ENCODE measurements around the gene PIK3CB.
"Not testable (repeated sequence)": the region's sequence is repeated elsewhere in the genome, so short reads cannot be mapped to it uniquely, and the experiment has no call there.

The PIK3CB gene

DNA sequence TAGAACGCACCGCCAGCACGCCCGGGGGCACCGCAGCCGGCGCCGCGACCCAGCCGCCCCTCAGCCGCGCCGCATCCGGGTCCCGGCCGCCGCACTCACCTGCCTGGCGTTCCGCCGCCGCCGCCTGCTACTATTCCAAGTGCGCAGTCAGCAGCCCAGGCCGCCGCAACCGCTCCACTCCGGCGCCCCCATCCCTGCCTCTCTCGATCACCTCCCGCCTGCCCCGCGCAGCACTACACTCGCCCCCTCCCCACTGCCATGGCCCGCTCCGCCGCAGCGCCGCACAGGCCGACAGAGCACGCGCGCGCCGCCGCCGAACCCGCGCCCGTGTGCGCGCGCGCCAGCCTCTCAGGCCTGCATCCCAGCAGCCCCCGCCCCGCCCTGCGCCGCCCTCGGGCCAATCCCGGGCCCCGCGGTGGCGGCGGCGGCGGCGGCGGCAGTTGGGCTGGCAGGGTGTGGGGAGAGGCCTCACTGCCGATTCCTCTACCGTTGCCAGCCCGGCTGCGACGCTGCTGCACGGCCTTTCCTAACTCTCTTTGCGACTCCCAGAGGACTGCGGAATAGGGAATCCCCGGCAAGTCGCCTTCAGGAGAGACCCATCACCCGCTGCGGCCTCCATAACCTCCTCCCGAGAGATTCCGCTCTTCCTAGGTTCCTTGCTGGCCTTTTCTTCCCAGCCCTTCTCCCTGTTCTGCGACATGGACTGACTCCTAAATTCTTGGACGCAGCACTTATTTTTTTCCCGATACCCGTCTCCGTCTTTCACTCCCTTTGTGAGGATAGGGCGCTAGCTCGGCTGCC is at the start of gene PIK3CB:
Gene PIK3CB, minus strand, starts transcription at position 333 of the 801 bp plus-strand sequence. CDS start 75,585 bp downstream, outside the sequence.
- DNase-seq = peak; percentile 85

DNA sequence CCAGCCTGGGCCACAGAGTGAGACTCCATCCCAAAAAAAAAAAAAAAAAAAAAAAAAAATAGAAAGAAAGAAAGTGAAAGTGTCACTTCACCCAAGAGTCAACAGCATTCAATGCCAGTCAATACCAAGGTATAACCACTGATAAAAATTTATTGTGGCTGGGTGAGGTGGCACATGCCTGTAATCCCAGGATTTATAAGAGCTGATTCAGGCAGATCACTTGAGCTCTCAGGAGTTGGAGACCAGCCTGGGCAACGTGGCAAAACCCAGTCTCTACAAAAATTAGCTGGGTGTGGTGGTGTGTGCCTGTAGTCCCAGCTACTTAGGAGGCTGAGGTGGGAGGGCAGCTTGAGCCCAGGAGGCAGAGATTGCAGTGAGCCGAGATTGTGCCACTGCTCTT is 46.5 kb upstream of the PIK3CB start:
- DNase-seq = no peak

GRCh38 chr3:138879541-138880380 is 45.0 kb upstream of the PIK3CB start:
- DNase-seq = no peak

DNA sequence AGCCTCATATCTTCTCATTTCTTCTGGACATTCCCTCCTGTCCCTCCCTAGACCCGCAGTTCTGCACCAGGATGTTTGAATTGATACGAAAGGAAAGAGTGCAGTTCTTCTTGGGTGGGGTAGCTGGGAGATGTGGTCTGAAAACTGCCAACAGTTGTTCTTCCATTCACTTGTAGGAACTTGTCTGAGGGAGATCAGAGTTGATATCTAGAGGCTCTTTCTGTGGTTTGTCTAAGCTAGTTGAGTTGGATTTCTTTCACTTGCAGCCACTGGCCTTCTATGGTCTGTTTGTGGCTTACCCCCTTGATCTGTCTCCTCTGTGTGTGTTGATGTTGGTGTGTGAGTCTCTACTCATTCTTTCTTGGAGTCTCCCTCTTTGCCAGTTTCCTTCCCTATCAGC is 42.5 kb upstream of the PIK3CB start:
- no peak for DNase-seq

DNA sequence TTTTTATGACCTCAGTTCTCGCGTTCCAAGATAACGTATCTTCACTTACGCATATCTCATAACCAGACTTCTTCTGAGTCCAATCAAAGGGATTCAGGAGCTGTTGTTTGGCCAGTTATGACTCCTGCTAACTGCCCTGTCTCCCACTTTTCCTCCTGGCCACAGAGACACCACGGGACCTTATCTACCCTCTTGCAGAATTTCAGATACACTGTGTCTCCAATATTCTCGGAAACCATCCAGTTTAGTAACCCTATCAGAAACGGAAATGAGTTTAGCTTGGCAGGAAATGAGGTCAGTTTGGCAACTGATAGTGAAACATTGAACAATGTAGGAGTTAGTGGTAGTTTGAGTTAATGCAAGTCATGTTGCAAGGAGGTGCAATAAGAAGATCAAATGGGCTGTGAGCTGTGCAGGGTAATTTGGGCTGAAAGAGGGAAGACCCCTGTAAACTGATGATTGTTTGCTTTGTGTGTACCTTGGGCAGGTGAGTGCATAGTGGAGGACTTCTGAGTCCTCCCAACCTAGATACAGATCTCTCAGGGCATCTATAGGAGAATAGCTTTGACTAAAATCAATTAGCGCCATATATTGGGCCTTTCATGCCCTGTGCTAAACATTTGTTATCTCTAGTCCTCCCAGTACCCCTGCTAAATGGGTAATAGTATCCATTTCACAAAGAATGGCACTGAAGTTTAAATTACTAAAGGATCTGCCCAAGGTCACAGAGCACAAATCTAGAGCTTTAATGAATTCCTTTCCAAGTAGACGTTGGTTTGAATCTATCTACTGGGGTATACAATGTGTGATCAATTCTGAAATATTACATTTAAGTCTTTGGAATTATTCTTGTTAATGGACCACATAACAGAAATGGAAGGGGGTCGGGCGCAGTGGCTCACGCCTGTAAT is 41.3 kb upstream of the PIK3CB start:
- DNase-seq = no peak

GRCh38 chr3:138875096-138875753 is 40.5 kb upstream of the PIK3CB start:
- DNase-seq = no peak

DNA sequence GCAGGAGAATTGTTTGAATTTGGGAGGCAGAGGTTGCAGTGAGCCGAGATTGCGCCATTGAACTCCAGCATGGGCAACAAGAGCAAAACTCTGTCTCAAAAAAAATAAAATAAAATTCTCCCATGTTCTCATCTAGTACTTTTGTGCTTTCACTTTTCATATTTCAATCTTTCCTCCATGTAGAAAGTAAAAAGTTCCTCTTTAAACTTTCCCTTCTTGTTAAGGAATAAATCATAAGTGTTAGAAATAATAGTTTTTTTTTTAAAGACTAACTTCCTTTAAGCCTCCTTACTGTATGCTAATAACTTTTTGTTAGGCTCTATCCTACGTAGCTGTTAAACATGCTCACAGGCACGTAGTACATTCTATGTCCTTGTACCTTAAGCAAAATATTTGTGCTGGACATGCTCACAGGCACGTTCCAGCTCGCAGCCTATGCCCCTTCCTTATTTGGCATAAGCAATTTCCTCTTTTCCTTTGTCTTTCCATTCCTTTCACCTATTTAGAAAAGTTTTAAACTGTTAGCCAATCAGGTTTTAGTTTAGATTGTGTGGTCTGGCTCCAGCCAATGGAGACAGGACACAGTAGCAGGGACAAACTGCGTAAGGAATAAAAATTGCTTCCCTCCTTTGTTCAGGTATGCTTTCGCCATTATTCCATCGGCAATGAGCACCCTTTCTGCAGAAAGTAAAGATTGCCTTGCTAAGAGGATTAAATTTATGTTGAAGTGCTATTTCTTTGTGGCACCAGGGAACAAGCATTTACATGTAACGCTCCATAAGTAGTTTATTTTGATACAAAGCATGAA is 38.9 kb upstream of the PIK3CB start:
- DNase-seq = no peak

DNA sequence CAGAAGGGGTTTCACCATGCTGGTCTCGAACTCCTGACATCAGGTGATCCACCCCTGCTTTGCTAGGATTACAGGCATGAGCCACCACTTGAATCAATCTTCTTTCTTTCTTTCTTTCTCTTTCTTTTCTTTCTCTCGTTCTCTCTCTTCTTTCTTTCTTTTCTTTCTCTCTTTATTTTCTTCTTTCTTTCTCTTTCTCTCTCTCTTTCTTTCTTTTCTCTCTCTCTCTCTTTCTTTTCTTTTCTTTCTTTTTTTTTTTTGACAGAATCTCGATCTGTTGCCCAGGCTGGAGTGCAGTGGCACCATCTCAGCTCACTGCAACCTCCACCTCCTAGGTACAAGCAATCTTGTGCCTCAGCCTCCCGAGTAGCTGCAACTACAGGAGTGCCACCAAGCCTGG is 37.9 kb upstream of the PIK3CB start:
- DNase-seq = no peak

- no peak for DNase-seq
These were observed 33.3 kb upstream of the PIK3CB start for GRCh38 chr3:138867996-138868395.

DNA sequence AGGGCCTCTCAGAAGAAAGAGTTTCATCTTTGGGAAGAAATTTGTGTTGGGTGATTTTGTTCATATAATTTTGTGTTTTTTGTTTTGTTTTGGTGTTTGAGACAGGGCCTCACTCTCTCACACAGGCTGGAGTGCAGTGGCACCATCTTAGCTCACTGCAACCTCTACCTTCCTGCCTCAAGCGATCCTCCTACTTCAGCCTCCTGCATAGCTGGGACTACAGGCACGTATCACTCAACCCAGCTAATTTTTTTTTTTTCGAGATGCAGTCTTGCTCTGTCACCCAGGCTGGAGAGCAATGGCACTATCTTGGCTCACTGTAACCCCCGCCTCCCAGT is 29.0 kb upstream of the PIK3CB start:
- DNase-seq = no peak

- peak; percentile 66 for DNase-seq
These were observed 28.4 kb upstream of the PIK3CB start for GRCh38 chr3:138862924-138863775.

GRCh38 chr3:138862531-138862923 is 27.8 kb upstream of the PIK3CB start:
- no peak for DNase-seq

DNA sequence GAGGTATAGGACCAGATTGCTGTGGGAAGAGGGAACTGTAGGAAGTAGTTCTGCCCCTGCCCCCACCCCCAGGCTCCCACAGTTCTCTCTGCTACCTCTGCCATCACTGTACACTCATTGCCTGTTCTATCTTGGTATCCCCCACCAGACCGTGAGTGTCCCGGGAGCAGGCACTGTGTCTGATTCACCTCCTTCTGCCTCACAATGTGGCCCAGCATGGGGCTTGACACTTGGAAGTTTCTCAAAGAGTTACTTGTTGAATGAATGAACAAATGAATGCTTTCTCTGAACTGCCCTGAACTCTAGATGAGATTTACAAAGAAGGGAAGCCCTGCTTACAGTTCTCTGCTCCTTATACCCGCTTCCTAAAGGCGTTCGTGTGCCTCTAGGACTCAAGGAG is 27.1 kb upstream of the PIK3CB start:
- DNase-seq = no peak

GRCh38 chr3:138856799-138857198 is 22.1 kb upstream of the PIK3CB start:
- DNase-seq = no peak

- no peak for DNase-seq
These were observed 20.2 kb upstream of the PIK3CB start for GRCh38 chr3:138854940-138855339.

GRCh38 chr3:138854204-138854603 is 19.5 kb upstream of the PIK3CB start:
- DNase-seq = no peak

- no peak for DNase-seq
These were observed 15.4 kb upstream of the PIK3CB start for GRCh38 chr3:138850151-138850550.

- no peak for DNase-seq
These were observed 14.7 kb upstream of the PIK3CB start for GRCh38 chr3:138849222-138849940.

DNA sequence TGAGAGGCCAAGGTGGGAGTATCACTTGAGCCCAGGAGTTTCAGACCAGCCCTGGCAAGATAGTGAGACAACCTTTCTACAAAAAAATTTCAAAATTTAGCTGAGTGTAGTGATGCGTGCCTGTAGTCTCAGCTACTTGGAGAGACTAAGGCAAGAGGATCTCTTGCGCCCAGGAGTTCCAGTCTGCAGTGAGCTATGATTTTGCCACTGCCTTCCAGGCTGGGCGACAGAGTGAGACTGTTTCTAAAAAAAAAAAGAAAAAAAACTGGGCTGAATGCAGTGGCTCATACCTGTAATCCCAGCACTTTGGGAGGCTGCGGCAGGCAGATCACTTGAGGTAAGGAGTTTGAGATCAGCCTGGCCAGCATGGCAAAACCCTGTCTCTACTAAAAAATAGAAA is 14.0 kb upstream of the PIK3CB start:
- DNase-seq = no peak

DNA sequence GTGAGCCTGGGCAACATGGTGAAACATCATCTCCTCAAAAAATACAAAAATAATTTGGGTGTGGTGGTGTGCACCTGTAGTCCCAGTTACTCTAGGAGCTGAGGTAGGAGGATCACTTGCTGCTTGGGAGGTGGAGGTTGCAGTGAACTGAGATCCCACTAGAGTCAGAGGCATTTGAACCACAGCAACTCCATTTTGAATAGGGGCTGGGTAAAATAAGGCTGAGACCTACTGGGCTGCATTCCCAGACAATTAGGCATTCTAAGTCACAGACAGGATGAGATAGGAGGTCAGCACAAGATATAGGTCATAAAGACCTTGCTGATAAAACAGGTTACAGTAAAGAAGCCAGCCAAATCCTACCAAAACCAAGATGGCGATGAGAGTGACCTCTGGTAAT is 12.1 kb upstream of the PIK3CB start:
- not testable (repeated sequence) for DNase-seq

All from NCI-H2107 (cell line).